HCT116 (cell line): ENCODE results near the gene RNF114. TPM values are rescaled to one million over a fixed set of nuclear protein-coding genes. Genes with fewer than 3 reads are reported as not detected.

Experiments used
- ATAC-seq: fragments of 200-7000 bp; cut with Tn5 transposase; 2 replicates; pipeline ENCODE4 v1.9.1; 2020; ENCODE audit warnings: mild to moderate bottlenecking, moderate library complexity
- BruUV-seq: library from RNA; stranded (reverse); fragments of 400-500 nt; replicated peaks from 2 replicates; lab custom pipeline; 2021; lab: Mats Ljungman, UMichigan
- CTCF ChIA-PET: fragments of 300-600 bp; sonication (Branson Sonifier 250); formaldehyde crosslinking; loops from one replicate; lab custom pipeline; 2021; ENCODE audit warnings: antibody characterized with exemption; lab: Charles Lee
- POLR2A ChIA-PET: fragments of 300-600, 350-600 bp; sonication (Branson Sonifier 250); formaldehyde crosslinking; loops from one replicate; lab custom pipeline; 2021; ENCODE audit warnings: antibody characterized with exemption; lab: Charles Lee
- RAD21 ChIA-PET, 2 experiments: fragments of 300-600 bp; sonication (Branson Sonifier 250); formaldehyde crosslinking; loops; one replicate each; lab custom pipeline; 2023; ENCODE audit warnings: low total read pairs in 2 of 2; ENCODE audit not compliant: uncharacterized antibody in 2 of 2, unreplicated experiment in 2 of 2, low non-redundant PET in 1 of 2; lab: Charles Lee
- DNase-seq: peaks from one replicate; pipeline ENCODE4 v3.0.0-alpha.2; 2010; ENCODE audit warnings: low read depth, low spot score
- H2AFZ ChIP-seq: fragments of 200-600 bp; shearing (Covaris generic), sonication (generic); 2 replicates; pipeline ENCODE4 v1.6.1; 2017; ENCODE audit warnings: low read depth, mixed run types, mixed read lengths, antibody characterized with exemption, low read length; ENCODE audit not compliant: poor library complexity, severe bottlenecking
- H3K27ac ChIP-seq: 2 replicates; pipeline ENCODE4 v1.5.1; 2012; ENCODE audit warnings: low read depth, low read length
- H3K27me3 ChIP-seq: fragments of 200-600 bp; sonication (generic); 2 replicates; pipeline ENCODE4 v1.6.1; 2016; ENCODE audit warnings: mixed run types, low read length, mixed read lengths; ENCODE audit not compliant: insufficient read depth
- H3K36me3 ChIP-seq, 2 experiments: fragments of 200-500 bp in 1 of 2; fragments of 200-600 bp in 1 of 2; sonication (Bioruptor generic) in 1 of 2; sonication (generic) in 1 of 2; 2 replicates each; pipeline versions ENCODE4 v1.5.1 to v1.6.1; 2014 to 2016; ENCODE audit warnings: low read length in 2 of 2, inconsistent platforms in 1 of 2, mixed read lengths in 1 of 2, mixed run types in 1 of 2; ENCODE audit not compliant: insufficient read depth in 2 of 2, control insufficient read depth in 1 of 2
- H3K4me1 ChIP-seq, 2 experiments: fragments of 200-600 bp in 1 of 2; sonication (generic) in 1 of 2; 2 replicates each; pipeline versions ENCODE4 v1.5.1 to v1.6.1; 2012 to 2017; ENCODE audit warnings: low read length in 2 of 2, inconsistent platforms in 1 of 2, mild to moderate bottlenecking in 1 of 2, mixed read lengths in 1 of 2, mixed run types in 1 of 2, moderate library complexity in 1 of 2; ENCODE audit not compliant: insufficient read depth in 2 of 2, control insufficient read depth in 1 of 2
- H3K4me2 ChIP-seq: fragments of 200-600 bp; sonication (generic); 2 replicates; pipeline ENCODE4 v1.6.1; 2017; ENCODE audit warnings: mixed run types, low read length, mixed read lengths
- H3K4me3 ChIP-seq, 2 experiments: fragments of 200-600 bp in 1 of 2; sonication (generic) in 1 of 2; replicated peaks in 1 of 2; 2 replicates each; pipeline ENCODE4 v1.5.1; 2011 to 2016; ENCODE audit warnings: low read length in 2 of 2, control low read depth in 1 of 2, low read depth in 1 of 2, mild to moderate bottlenecking in 1 of 2, mixed read lengths in 1 of 2, mixed run types in 1 of 2
- H3K79me2 ChIP-seq: fragments of 200-600 bp; sonication (generic); 2 replicates; pipeline ENCODE4 v1.6.1; 2017; ENCODE audit warnings: mild to moderate bottlenecking, mixed run types, low read length, moderate library complexity, mixed read lengths; ENCODE audit not compliant: insufficient read depth
- H3K9ac ChIP-seq: fragments of 200-600 bp; sonication (generic); 2 replicates; pipeline ENCODE4 v1.6.1; 2016; ENCODE audit warnings: low read length, mixed read lengths
- H3K9me2 ChIP-seq: fragments of 200-600 bp; sonication (generic), shearing (Covaris generic); 2 replicates; pipeline ENCODE4 v1.6.1; 2017; ENCODE audit warnings: mixed run types, mild to moderate bottlenecking, moderate library complexity; ENCODE audit not compliant: insufficient read depth
- H3K9me3 ChIP-seq, 2 experiments: fragments of 200-500 bp in 1 of 2; fragments of 200-600 bp in 1 of 2; sonication (Bioruptor generic) in 1 of 2; sonication (generic) in 1 of 2; 2 replicates each; pipeline ENCODE4 v1.6.1; 2014 to 2017; ENCODE audit warnings: low read length in 2 of 2, mixed read lengths in 2 of 2, inconsistent platforms in 1 of 2, low read depth in 1 of 2, mild to moderate bottlenecking in 1 of 2, mixed run types in 1 of 2, moderate library complexity in 1 of 2; ENCODE audit not compliant: control insufficient read depth in 1 of 2, insufficient read depth in 1 of 2
- H4K20me1 ChIP-seq: fragments of 200-600 bp; sonication (generic), shearing (Covaris generic); 2 replicates; pipeline ENCODE4 v1.6.1; 2017; ENCODE audit warnings: mixed run types, mild to moderate bottlenecking, moderate library complexity; ENCODE audit not compliant: insufficient read depth
- CBX3 ChIP-seq: IDR thresholded peaks from 2 replicates; pipeline ENCODE4 v1.6.1; 2012; ENCODE audit warnings: low read depth
- EGR1 ChIP-seq: IDR thresholded peaks from 2 replicates; pipeline ENCODE4 v1.6.1; 2012; ENCODE audit warnings: low read depth
- EZH2 ChIP-seq: fragments of 200-600 bp; sonication (generic); IDR thresholded peaks from 2 replicates; pipeline ENCODE4 v1.6.1; 2017; ENCODE audit warnings: antibody characterized with exemption, mixed run types
- JUND ChIP-seq: IDR thresholded peaks from 2 replicates; pipeline ENCODE4 v1.6.1; 2012
- POLR2A ChIP-seq: IDR thresholded peaks from 2 replicates; pipeline ENCODE4 v1.7.0; 2011; ENCODE audit warnings: borderline replicate concordance; ENCODE audit not compliant: insufficient read depth, insufficient read length; ENCODE audit errors: extremely low read depth
- POLR2AphosphoS5 ChIP-seq: IDR thresholded peaks from 2 replicates; pipeline ENCODE4 v1.6.1; 2011; ENCODE audit warnings: mild to moderate bottlenecking, low read depth, low read length, moderate library complexity
- RAD21 ChIP-seq: IDR thresholded peaks from 2 replicates; pipeline ENCODE4 v1.6.1; 2012; ENCODE audit warnings: low read depth, mild to moderate bottlenecking
- SIN3A ChIP-seq: IDR thresholded peaks from 2 replicates; pipeline ENCODE4 v1.6.1; 2012; ENCODE audit warnings: low read depth
- SP1 ChIP-seq: IDR thresholded peaks from 2 replicates; pipeline ENCODE4 v1.6.1; 2012; ENCODE audit warnings: low read depth
- SRF ChIP-seq: IDR thresholded peaks from 2 replicates; pipeline ENCODE4 v1.6.1; 2012; ENCODE audit warnings: low read depth
- YY1 ChIP-seq: IDR thresholded peaks from 2 replicates; pipeline ENCODE4 v1.6.1; 2011; ENCODE audit warnings: low read length, low read depth, moderate library complexity, mild to moderate bottlenecking; ENCODE audit not compliant: insufficient replicate concordance; ENCODE audit errors: extremely low read depth
- ZFX ChIP-seq: fragments of 450-650 bp; IDR thresholded peaks from 2 replicates; pipeline ENCODE4 v1.6.1; 2017
- intact Hi-C: fragments of 100-400 bp; cut with micrococcal nuclease; formaldehyde crosslinking; loops from 2 replicates; pipeline ENCODE4 v1.10.0; 2022
- total RNA-seq: library from RNA; stranded (reverse); gene quantifications from one replicate; pipeline ENCODE4 v1.2.1, GENCODE V29; 2021; ENCODE audit not compliant: unreplicated experiment
- TF ChIP-seq, protein P1 (sequence below): IDR thresholded peaks from 2 replicates; pipeline ENCODE4 v1.6.1; 2012
- TF ChIP-seq, protein P2 (sequence below), 3 experiments: fragments of 200-600 bp in 1 of 3; sonication (generic) in 1 of 3; IDR thresholded peaks in 2 of 3; conservative IDR thresholded peaks in 1 of 3; 2 replicates each; pipeline ENCODE4 v1.5.1; 2012 to 2017; ENCODE audit warnings: low read depth in 2 of 3, low read length in 2 of 3, antibody characterized with exemption in 1 of 3, borderline replicate concordance in 1 of 3, control low read depth in 1 of 3, mild to moderate bottlenecking in 1 of 3, mixed read lengths in 1 of 3, mixed run types in 1 of 3, moderate library complexity in 1 of 3; ENCODE audit not compliant: insufficient read depth in 1 of 3

Gene RNF114
- total RNA-seq, 1 experiment from 2014 or later: 66.8 TPM

DNA sequence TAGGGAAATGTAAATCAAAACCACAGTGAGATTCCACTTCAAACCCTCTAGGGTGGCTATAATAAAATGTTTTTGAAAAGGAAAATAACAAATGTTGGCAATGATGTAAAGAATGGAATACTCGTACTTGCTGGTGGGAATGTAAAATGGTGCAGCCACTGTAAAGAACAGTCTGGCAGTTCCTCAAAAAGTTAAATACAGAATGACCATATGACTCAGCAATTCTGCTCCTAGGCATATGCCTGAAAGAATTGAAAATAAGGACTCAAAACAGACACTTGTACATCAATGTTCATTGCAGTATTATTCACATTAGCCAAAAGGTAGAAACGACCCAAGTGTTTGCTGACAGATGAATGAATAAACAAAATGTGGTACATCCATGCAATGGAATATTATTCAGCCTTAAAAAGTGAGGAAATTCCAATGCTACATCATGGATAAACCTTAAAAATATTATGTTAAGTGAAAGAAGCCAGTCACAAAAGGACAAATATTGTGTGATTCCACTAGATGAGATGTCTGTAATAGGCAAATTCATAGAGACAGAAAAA is 10.2 kb upstream of the RNF114 start:
- Histone ChIP-seq H3K79me2 (no peaks in the 10 kb centered on the region), H4K20me1 (no peaks in the 10 kb centered on the region), H3K9me2 (no peaks in the 10 kb centered on the region), H3K4me2 (no peak overlapping the region), H3K27me3 (no peaks in the 10 kb centered on the region), H2AFZ (no peak overlapping the region), H3K4me3 (no peak overlapping the region), H3K9me3 (no peaks in the 10 kb centered on the region), H3K4me1 (peaks cover 7 to 10% of the 10 kb centered on the region in 2 experiments; a peak in 3 of 4 replicates), H3K36me3 (no peaks in the 10 kb centered on the region), H3K9ac (no peak overlapping the region), H3K27ac (no peak overlapping the region)
- no peak for ATAC-seq
- BruUV-seq: no TSS peak
- RAD21 ChIA-PET: no interaction called here
- DNase-seq: no peak
- POLR2A ChIA-PET: no interaction called here
- CTCF ChIA-PET: no interaction called here
- intact Hi-C loops: no loop called here
- TF ChIP-seq ZFX (no peak), EGR1 (no peak), SP1 (no peak), RAD21 (no peak), CBX3 (no peak), YY1 (no peak), SIN3A (no peak), EZH2 (no peak), JUND (no peak), SRF (no peak), POLR2A (no peak)

DNA sequence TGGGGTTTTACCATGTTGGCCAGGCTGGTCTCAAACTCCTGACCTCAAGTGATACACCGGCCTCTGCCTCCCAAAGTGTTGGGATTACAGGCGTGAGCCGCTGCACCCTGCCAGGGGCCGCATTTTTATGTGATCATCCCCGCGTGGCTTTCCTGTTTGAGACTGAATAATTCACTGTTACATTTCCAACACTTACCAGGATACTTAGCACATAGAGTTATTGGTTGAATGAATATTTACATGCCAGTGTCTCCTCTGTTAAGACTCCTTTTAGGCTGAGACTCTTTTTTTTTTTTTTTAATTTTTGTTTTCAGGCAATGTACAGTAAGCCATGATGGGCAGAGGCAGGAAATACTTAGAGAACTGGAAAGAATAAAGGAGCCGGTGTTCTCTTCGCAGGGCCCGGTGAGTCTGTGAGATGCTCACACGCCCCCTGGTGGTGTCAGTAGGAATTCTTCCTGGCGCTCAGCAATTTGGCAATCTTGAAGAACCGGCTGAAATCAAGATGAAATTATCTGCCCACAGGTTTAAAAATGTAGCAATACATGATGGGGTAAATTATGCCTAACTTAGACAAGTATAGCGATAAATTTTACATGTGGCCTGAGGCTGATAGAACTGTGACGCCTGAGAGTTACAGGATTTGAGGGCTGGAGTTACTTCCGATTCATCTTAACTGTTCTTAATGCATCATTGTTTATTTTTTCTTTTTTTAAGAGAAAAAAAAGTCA is 7.6 kb upstream of the RNF114 start:
- intact Hi-C loops: loop anchor here (1.0 kb wide), 2 partner anchors 8 to 387 kb away; partner anchors contain the start of gene RNF114
- H3K9ac ChIP-seq: 0 out of 2 replicates have a peak overlapping the region, but pooled peaks have one; percentile 12
- TF ChIP-seq YY1 (peak; percentile 15), SP1 (peak; percentile 41; the same call in 1 of the 2 replicates), SRF (0 out of 2 replicates have a peak, but pooled peaks have one; percentile 24), POLR2A (no peak), POLR2AphosphoS5 (0 out of 2 replicates have a peak, but pooled peaks have one; percentile 14)
- TF ChIP-seq, protein P1, sequence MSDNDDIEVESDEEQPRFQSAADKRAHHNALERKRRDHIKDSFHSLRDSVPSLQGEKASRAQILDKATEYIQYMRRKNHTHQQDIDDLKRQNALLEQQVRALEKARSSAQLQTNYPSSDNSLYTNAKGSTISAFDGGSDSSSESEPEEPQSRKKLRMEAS: peak; percentile 42; the same call in 1 of the 2 replicates
- TF ChIP-seq, protein P2, sequence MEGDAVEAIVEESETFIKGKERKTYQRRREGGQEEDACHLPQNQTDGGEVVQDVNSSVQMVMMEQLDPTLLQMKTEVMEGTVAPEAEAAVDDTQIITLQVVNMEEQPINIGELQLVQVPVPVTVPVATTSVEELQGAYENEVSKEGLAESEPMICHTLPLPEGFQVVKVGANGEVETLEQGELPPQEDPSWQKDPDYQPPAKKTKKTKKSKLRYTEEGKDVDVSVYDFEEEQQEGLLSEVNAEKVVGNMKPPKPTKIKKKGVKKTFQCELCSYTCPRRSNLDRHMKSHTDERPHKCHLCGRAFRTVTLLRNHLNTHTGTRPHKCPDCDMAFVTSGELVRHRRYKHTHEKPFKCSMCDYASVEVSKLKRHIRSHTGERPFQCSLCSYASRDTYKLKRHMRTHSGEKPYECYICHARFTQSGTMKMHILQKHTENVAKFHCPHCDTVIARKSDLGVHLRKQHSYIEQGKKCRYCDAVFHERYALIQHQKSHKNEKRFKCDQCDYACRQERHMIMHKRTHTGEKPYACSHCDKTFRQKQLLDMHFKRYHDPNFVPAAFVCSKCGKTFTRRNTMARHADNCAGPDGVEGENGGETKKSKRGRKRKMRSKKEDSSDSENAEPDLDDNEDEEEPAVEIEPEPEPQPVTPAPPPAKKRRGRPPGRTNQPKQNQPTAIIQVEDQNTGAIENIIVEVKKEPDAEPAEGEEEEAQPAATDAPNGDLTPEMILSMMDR (IDR thresholded peaks at IDR 0.05 in 2 of 3, conservative IDR thresholded peaks at IDR 0.05 in 1 of 3; ENCODE audit: borderline replicate concordance in 1 of 3, insufficient read depth in 1 of 3, low read depth in 2 of 3, low read length in 2 of 3): peak; percentile 85 to 93 (median 90)

More for the DNA sequence above, 7.6 kb upstream of the RNF114 start:
- RAD21 ChIA-PET: no interaction called here
- POLR2A ChIA-PET: no interaction called here
- H3K27ac ChIP-seq: no peak overlapping the region
- peak overlapping the region; percentile 57 for H3K4me2 ChIP-seq
- peaks cover 7 to 10% of the 10 kb centered on the region in 2 experiments; a peak in 3 of 4 replicates for H3K4me1 ChIP-seq
- DNase-seq (peak; percentile 78), ATAC-seq (peak; percentile 95)
- H2AFZ ChIP-seq: peak overlapping the region; percentile 97
- H3K79me2 ChIP-seq: no peaks in the 10 kb centered on the region
- H3K9me3 ChIP-seq: no peaks in the 10 kb centered on the region
- no TSS peak for BruUV-seq
- no peaks in the 10 kb centered on the region for H3K36me3 ChIP-seq
- no peak overlapping the region for H3K4me3 ChIP-seq
- H4K20me1 ChIP-seq: no peaks in the 10 kb centered on the region
- H3K27me3 ChIP-seq: no peaks in the 10 kb centered on the region
- CTCF ChIA-PET: no interaction called here
- no peaks in the 10 kb centered on the region for H3K9me2 ChIP-seq
